ENCODE data around the gene OR6C76. TPM values are rescaled to one million over a fixed set of nuclear protein-coding genes. Genes with fewer than 3 reads are reported as not detected.
"Not testable (repeated sequence)": the region's sequence is repeated elsewhere in the genome, so short reads cannot be mapped to it uniquely, and the experiment has no call there.

The OR6C76 gene
- total RNA-seq, 4 donors from 2014 or later, result not detected

- H3K9me3 ChIP-seq, result peaks cover 0 to 7% (median 0%) of the 10 kb centered on the region in 4 donors
- no peak overlapping the region for H3K4me3 ChIP-seq
- WGBS, 2 donors, result 80 to 94% methylated on average over 2 of the region's 2 CpGs
- DNase-seq (ENCODE audit: low spot score in 2 of 2), result no peak
- TF ChIP-seq POLR2A (IDR thresholded peaks at IDR 0.05) (no peak), CTCF (IDR thresholded peaks at IDR 0.05) (no peak), EP300 (IDR thresholded peaks at IDR 0.05) (no peak)
- H3K4me1 ChIP-seq, result no peaks in the 10 kb centered on the region
- no peak overlapping the region for H3K27ac ChIP-seq
- no peaks in the 10 kb centered on the region for H3K27me3 ChIP-seq
- H3K36me3 ChIP-seq, result no peaks in the 10 kb centered on the region
Measured at GRCh38 chr12:55420307-55420962, 5.6 kb upstream of the OR6C76 start.

GRCh38 chr12:55428331-55429243, 2.5 kb downstream of the OR6C76 start:
- 34 to 46% methylated on average over 1 of the region's 1 CpG for WGBS, 2 donors
- H3K9me3 ChIP-seq, result no peaks in the 10 kb centered on the region
- H3K4me3 ChIP-seq, result no peak overlapping the region
- H3K4me1 ChIP-seq, result no peaks in the 10 kb centered on the region
- DNase-seq (ENCODE audit: low spot score in 2 of 2), result no peak
- no peaks in the 10 kb centered on the region for H3K36me3 ChIP-seq
- no peaks in the 10 kb centered on the region for H3K27me3 ChIP-seq
- H3K27ac ChIP-seq, result no peak overlapping the region
- TF ChIP-seq CTCF (IDR thresholded peaks at IDR 0.05), result no peak
- TF ChIP-seq POLR2A (IDR thresholded peaks at IDR 0.05), result no peak
- TF ChIP-seq EP300 (IDR thresholded peaks at IDR 0.05), result no peak

DNA sequence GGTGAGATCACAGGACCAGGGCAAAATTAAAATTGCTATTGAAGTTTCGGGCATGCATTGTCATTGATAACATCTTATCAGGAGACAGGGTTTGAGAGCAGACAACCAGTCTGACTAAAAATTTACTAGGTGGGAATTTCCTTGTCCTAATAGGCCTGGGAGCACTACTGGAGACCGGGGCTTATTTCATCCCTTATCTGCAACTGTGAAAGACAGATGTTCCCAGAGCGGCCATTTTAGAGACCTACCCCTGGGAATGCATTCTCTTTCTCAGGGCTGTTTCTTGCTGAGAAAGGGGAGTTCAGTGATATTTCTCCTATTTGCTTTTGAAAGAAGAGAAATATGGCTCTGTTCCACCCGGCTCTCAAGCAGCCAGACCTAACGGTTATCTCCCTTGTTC, 15.2 kb downstream of the OR6C76 start:
- H3K27me3 ChIP-seq; H3K27ac ChIP-seq; H3K4me1 ChIP-seq; H3K4me3 ChIP-seq; H3K36me3 ChIP-seq; DNase-seq (ENCODE audit: low spot score in 2 of 2); H3K9me3 ChIP-seq: not testable (repeated sequence)
- 76 to 78% methylated on average over 5 of the region's 5 CpGs for WGBS, 2 donors

DNA sequence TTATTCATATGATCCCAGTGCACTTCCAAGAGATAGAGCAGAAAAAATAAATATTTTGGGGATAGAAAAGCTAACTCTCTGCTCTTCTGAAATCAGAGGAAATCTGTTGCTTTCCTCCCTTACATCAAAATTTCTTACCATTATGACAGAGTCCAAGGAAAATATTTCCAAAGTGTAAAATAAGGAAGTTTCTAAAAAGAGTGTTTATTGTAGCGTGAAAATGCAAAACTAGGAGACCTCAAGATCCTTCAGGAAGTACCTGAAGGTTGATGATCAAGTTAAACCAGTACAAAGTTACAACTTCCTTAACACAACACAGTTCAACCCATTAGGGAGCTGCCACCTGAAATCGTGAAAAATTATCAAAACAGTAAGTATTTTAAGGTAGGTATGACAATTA, 17.7 kb downstream of the OR6C76 start, which contains the start of gene OR6C2:
OR6C2 (plus strand) TSS at position 301 of the 400 bp plus-strand sequence. CDS start 8,138 bp downstream, outside the sequence.
- Histone ChIP-seq H3K4me1 (no peaks in the 10 kb centered on the region), H3K4me3 (no peak within 1 kb of the TSS), H3K27me3 (no peaks in the 10 kb centered on the region), H3K36me3 (no peaks in the 10 kb centered on the region), H3K27ac (no peak within 1 kb of the TSS), H3K9me3 (peaks cover 0 to 7% (median 0%) of the 10 kb centered on the region in 4 donors)
- WGBS, 2 donors, result 60 to 61% methylated on average over 2 of the region's 2 CpGs
- TF ChIP-seq EP300 (IDR thresholded peaks at IDR 0.05) (no peak), CTCF (IDR thresholded peaks at IDR 0.05) (no peak), POLR2A (IDR thresholded peaks at IDR 0.05) (no peak)
- DNase-seq (ENCODE audit: low spot score in 2 of 2), result no peak

DNA sequence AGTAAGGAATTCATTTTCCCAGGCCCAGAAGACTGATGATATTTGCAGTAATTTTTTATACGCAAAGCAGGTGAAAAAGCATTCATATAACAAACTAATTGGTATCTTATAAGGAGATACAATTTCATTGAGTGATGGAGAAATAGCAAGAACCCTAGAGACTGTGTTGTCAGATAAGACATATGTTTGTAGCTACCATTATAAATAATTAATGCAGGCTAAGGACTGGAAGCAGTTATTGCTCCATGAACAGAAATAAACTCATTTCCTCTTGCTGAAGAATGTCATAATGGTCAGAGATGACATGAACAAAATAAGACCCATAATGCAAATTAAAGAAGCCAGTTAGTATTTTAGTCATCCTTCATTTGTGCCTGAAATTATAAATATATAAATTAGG, 19.3 kb downstream of the OR6C76 start:
- Histone ChIP-seq H3K27me3 (no peaks in the 10 kb centered on the region), H3K4me1 (no peaks in the 10 kb centered on the region), H3K9me3 (peaks cover 0 to 7% (median 0%) of the 10 kb centered on the region in 4 donors), H3K4me3 (no peak overlapping the region), H3K27ac (no peak overlapping the region), H3K36me3 (no peaks in the 10 kb centered on the region)
- DNase-seq (ENCODE audit: low spot score in 2 of 2), result no peak
- WGBS, 2 donors, result 93 to 100% methylated on average over 1 of the region's 1 CpG
- no peak for TF ChIP-seq EP300 (IDR thresholded peaks at IDR 0.05)
- TF ChIP-seq CTCF (IDR thresholded peaks at IDR 0.05), result no peak
- TF ChIP-seq POLR2A (IDR thresholded peaks at IDR 0.05), result no peak

Measured in tibial nerve (tissue), 4 donors.